GM12878 (cell line): ENCODE measurements around the gene EDN2. TPM values are rescaled to one million over a fixed set of nuclear protein-coding genes. Genes with fewer than 3 reads are reported as not detected.

Source experiments
- ATAC-seq: fragments of 200-7000 bp; cut with Tn5 transposase; 3 replicates; pipeline ENCODE4 v1.9.1; 2020; ENCODE audit warnings: mild to moderate bottlenecking, moderate library complexity
- BruUV-seq: library from RNA; stranded (reverse); fragments of 400-500 nt; replicated peaks from 2 replicates; lab custom pipeline; 2021; lab: Mats Ljungman, UMichigan
- CTCF ChIA-PET: fragments of 300-600 bp; sonication (Branson Sonifier 250); formaldehyde crosslinking; extraction: SDS; loops from one replicate; lab custom pipeline; 2021; ENCODE audit warnings: inconsistent platforms; lab: Yijun Ruan, JAX
- POLR2A ChIA-PET: fragments of 350-600 bp; formaldehyde crosslinking; extraction: SDS; loops from one replicate; lab custom pipeline; 2021; ENCODE audit warnings: inconsistent platforms; lab: Charles Lee
- RAD21 ChIA-PET: fragments of 300-600 bp; sonication (Branson Sonifier 250); formaldehyde crosslinking; loops from one replicate; lab custom pipeline; 2023; ENCODE audit warnings: antibody characterized with exemption; ENCODE audit not compliant: unreplicated experiment; lab: Charles Lee
- SMC1A ChIA-PET: fragments of 300-600 bp; sonication (Branson Sonifier 250); formaldehyde crosslinking; loops from one replicate; lab custom pipeline; 2023; ENCODE audit not compliant: unreplicated experiment, uncharacterized antibody; lab: Charles Lee
- DNase-seq: peaks from one replicate; pipeline ENCODE4 v3.0.0-alpha.2; 2011; ENCODE audit warnings: low read depth, low spot score
- FAIRE-seq: peaks from 3 replicates; lab custom pipeline; 2011; peaks lifted over from hg19 to GRCh38; lab: Jason Lieb, UNC
- H2AFZ ChIP-seq: 2 replicates; pipeline ENCODE4 v1.6.0; 2011; ENCODE audit warnings: low read depth, low read length, control low read depth; ENCODE audit not compliant: control insufficient read depth
- H3K27ac ChIP-seq: 2 replicates; pipeline ENCODE4 v1.5.1; 2011; ENCODE audit warnings: control low read depth; ENCODE audit not compliant: control insufficient read depth, insufficient read depth
- H3K27me3 ChIP-seq, 2 experiments: replicated peaks in 1 of 2; 2 replicates each; pipeline versions ENCODE4 v1.6.0 to v1.6.1; 2011; ENCODE audit warnings: low read length in 1 of 2; ENCODE audit not compliant: control insufficient read depth in 2 of 2, insufficient read depth in 2 of 2
- H3K36me3 ChIP-seq, 2 experiments: 2 replicates each; pipeline ENCODE4 v1.5.1; 2011; ENCODE audit warnings: low read length in 1 of 2; ENCODE audit not compliant: control insufficient read depth in 2 of 2, insufficient read depth in 2 of 2
- H3K4me1 ChIP-seq: 2 replicates; pipeline ENCODE4 v1.6.1; 2011; ENCODE audit warnings: mild to moderate bottlenecking, low read length, moderate library complexity, mixed read lengths; ENCODE audit not compliant: control insufficient read depth, insufficient read depth
- H3K4me2 ChIP-seq: 2 replicates; pipeline ENCODE4 v1.6.0; 2011; ENCODE audit warnings: control low read depth; ENCODE audit not compliant: control insufficient read depth, insufficient read depth
- H3K4me3 ChIP-seq: fragments of 200-600 bp; sonication (generic); 2 replicates; pipeline ENCODE4 v1.5.1; 2016
- H3K79me2 ChIP-seq: 2 replicates; pipeline ENCODE4 v1.6.0; 2011; ENCODE audit warnings: low read length; ENCODE audit not compliant: control insufficient read depth, insufficient read depth
- H3K9ac ChIP-seq: 2 replicates; pipeline ENCODE4 v1.8.0; 2011; ENCODE audit warnings: low read length, control low read depth, mixed read lengths; ENCODE audit not compliant: control insufficient read depth, insufficient read depth
- H3K9me3 ChIP-seq: replicated peaks from 3 replicates; pipeline ENCODE4 v1.5.1; 2011; ENCODE audit warnings: mild to moderate bottlenecking, low read length; ENCODE audit not compliant: control insufficient read depth, insufficient read depth
- H4K20me1 ChIP-seq: 2 replicates; pipeline ENCODE4 v1.6.0; 2011; ENCODE audit not compliant: control insufficient read depth, insufficient read depth
- CBX5 ChIP-seq: sonication (generic); IDR thresholded peaks from 2 replicates; pipeline ENCODE4 v1.6.1; 2016; ENCODE audit warnings: low read depth, moderate library complexity, mild to moderate bottlenecking, inconsistent platforms
- GABPA ChIP-seq: IDR thresholded peaks from 2 replicates; pipeline ENCODE4 v1.6.1; 2014; ENCODE audit warnings: antibody characterized with exemption, low read depth, mild to moderate bottlenecking, inconsistent platforms
- NR2C2 ChIP-seq: IDR thresholded peaks from 2 replicates; pipeline ENCODE4 v1.6.1; 2011; ENCODE audit warnings: borderline replicate concordance, low read depth; ENCODE audit not compliant: control insufficient read depth, insufficient read length
- WGBS: methylation state at CpG from one replicate; pipeline ENCODE4 v1.1.6; 2016; ENCODE audit warnings: low lambda C conversion rate; ENCODE audit not compliant: insufficient replicate concordance, insufficient coverage; ENCODE audit errors: missing lambda C conversion rate; 5-methylcytosine and 5-hydroxymethylcytosine counted together
- in situ Hi-C: fragments of 300-500 bp; cut with MboI; formaldehyde crosslinking; loops from 9 replicates; pipeline ENCODE4 v1.14.3; 2018; ENCODE audit warnings: mixed read lengths
- intact Hi-C: fragments of 100-400 bp; cut with micrococcal nuclease; formaldehyde crosslinking; loops from one replicate; pipeline ENCODE4 v1.14.2; 2022; ENCODE audit not compliant: unreplicated experiment
- polyA plus RNA-seq, 11 experiments: library from polyadenylated mRNA; depleted of rRNA in 4 of 11; unstranded in 6 of 11; stranded (reverse) in 5 of 11; fragments of >200 nt; fragmentation: Nextera tagmentation in 4 of 11; fragmentation: Illumina TruSeq in 1 of 11; extraction: Ambion mirVana in 4 of 11; extraction: Trizol in 1 of 11; gene quantifications; 1 replicate in 1 of 11; 2 replicates in 10 of 11; pipeline versions ENCODE4 v1.2.1 to v1.2.3, GENCODE V29; 2011 to 2016; ENCODE audit warnings: inconsistent platforms in 2 of 11, missing spikeins in 2 of 11, low read depth in 1 of 11
- total RNA-seq, 4 experiments: library from RNA; depleted of rRNA in 3 of 4; stranded (reverse); fragments of >200 nt in 3 of 4; fragmentation: Illumina TruSeq in 1 of 4; extraction: Trizol in 1 of 4; gene quantifications; 2 replicates each; pipeline versions ENCODE4 v1.2.1 to v1.2.3, GENCODE V29; 2013 to 2021
- TF ChIP-seq, protein P1 (sequence below): IDR thresholded peaks from 2 replicates; pipeline ENCODE4 v1.6.1; 2012; ENCODE audit warnings: low read length, inconsistent platforms

The EDN2 gene
- total and polyA plus RNA-seq, 10 of the 15 experiments (the other 5 are each of a cell fraction or from before 2014, with no cell fraction given), result 0.11 to 1.5 (median 0.43) TPM; not detected in 1

DNA sequence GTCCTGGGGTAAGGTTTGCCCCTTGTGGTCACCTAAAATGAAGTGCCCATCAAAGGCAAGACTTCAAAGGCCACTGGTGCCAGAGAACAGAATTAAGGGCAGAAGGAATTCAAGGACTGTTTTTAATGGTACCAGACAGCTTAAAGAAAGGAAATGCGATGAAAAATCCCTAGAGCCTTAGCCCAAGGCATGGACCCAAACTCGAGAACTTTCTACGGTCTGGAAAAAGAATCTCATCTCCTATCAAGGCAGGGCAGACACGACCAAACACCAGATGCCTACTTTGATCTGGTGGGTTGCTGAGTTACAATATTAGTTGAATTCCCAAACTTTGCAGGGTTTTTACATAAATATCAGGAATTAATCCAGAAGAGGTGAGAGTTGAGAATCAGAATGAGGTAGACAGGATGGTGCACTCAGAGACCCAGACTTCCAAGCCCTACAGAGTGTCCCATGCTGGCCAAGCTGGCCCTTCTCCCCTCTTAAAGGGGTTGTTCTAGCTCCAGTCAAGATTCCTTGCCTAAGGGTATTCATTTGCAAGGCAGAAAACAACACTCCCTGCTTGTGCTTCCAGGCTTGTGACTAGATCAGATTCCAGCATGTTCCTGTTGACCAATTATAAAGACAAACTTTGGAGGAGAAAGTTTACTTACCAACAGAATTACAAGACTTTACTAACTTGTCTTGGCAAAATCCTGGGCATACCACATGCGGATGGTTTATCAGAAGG is 48.0 kb downstream of the EDN2 start:
- in situ Hi-C loops (no loop called here), intact Hi-C loops (no loop called here)
- TF ChIP-seq CBX5, result no peak
- TF ChIP-seq, protein P1, sequence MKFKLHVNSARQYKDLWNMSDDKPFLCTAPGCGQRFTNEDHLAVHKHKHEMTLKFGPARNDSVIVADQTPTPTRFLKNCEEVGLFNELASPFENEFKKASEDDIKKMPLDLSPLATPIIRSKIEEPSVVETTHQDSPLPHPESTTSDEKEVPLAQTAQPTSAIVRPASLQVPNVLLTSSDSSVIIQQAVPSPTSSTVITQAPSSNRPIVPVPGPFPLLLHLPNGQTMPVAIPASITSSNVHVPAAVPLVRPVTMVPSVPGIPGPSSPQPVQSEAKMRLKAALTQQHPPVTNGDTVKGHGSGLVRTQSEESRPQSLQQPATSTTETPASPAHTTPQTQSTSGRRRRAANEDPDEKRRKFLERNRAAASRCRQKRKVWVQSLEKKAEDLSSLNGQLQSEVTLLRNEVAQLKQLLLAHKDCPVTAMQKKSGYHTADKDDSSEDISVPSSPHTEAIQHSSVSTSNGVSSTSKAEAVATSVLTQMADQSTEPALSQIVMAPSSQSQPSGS, result no peak
- no peak for TF ChIP-seq NR2C2
- TF ChIP-seq GABPA, result no peak
- Histone ChIP-seq H3K4me3 (no peak overlapping the region), H3K9ac (no peak overlapping the region), H3K9me3 (no peaks in the 10 kb centered on the region), H3K27ac (no peak overlapping the region), H3K4me1 (no peaks in the 10 kb centered on the region), H3K4me2 (no peak overlapping the region), H3K36me3 (no peaks in the 10 kb centered on the region), H4K20me1 (no peaks in the 10 kb centered on the region), H2AFZ (no peak overlapping the region), H3K27me3 (peaks cover 3 to 7% of the 10 kb centered on the region in 2 experiments; a peak in 3 of 4 replicates), H3K79me2 (no peaks in the 10 kb centered on the region)
- 7% methylated on average over 5 of the region's 5 CpGs for WGBS
- ChIA-PET CTCF (no interaction called here), SMC1A (interaction anchor here (1.3 kb wide), 1 partner anchor 109 kb away, joined by 3 read pairs; no protein-coding TSS in a partner anchor), RAD21 (no interaction called here), POLR2A (no interaction called here)
- FAIRE-seq, result no peak
- no TSS peak for BruUV-seq
- no peak for DNase-seq
- no peak for ATAC-seq
